CD4-positive, alpha-beta T cell (primary cell): Measurements from ENCODE around the gene TPRG1L. TPM values are rescaled to one million over a fixed set of nuclear protein-coding genes. Genes with fewer than 3 reads are reported as not detected.

ENCODE experiments used
- ATAC-seq: fragments of 200-7000 bp; cut with Tn5 transposase; one replicate; pipeline ENCODE4 v1.10.0; 2022; ENCODE audit warnings: mild to moderate bottlenecking; ENCODE audit not compliant: poor library complexity
- CTCF ChIA-PET: fragments of 350-600 bp; sonication (Branson Sonifier 250); formaldehyde crosslinking; loops from one replicate; lab custom pipeline; 2021; ENCODE audit warnings: antibody characterized with exemption, inconsistent platforms; lab: Charles Lee
- POLR2A ChIA-PET: fragments of 350-600 bp; sonication (Branson Sonifier 250); formaldehyde crosslinking; loops from one replicate; lab custom pipeline; 2021; ENCODE audit warnings: antibody characterized with exemption, inconsistent platforms; lab: Charles Lee
- DNase-seq, 14 experiments: peaks; one replicate each; pipeline ENCODE4 v3.0.0-alpha.2; 2013 to 2020; ENCODE audit warnings: mixed read lengths in 2 of 14
- H3K27ac ChIP-seq, 2 donors: one replicate each; pipeline versions ENCODE4 v1.5.1 to v1.7.0; 2013; ENCODE audit warnings: low read length in 2 of 2, low read depth in 1 of 2, mild to moderate bottlenecking in 1 of 2
- H3K27me3 ChIP-seq, 2 experiments: 1 replicate in 1 of 2; 2 replicates in 1 of 2; pipeline versions ENCODE4 v1.6.1 to v1.7.0; 2013; ENCODE audit warnings: low read length in 2 of 2, control low read depth in 1 of 2, mild to moderate bottlenecking in 1 of 2, moderate library complexity in 1 of 2; ENCODE audit not compliant: insufficient read depth in 2 of 2, control insufficient read depth in 1 of 2
- H3K36me3 ChIP-seq: one replicate; pipeline ENCODE4 v1.6.1; 2013; ENCODE audit warnings: low read length, control low read depth; ENCODE audit not compliant: insufficient read depth
- H3K4me1 ChIP-seq: one replicate; pipeline ENCODE4 v1.6.1; 2013; ENCODE audit warnings: low read length, control low read depth; ENCODE audit not compliant: insufficient read depth
- H3K4me3 ChIP-seq: one replicate; pipeline ENCODE4 v1.5.1; 2013; ENCODE audit warnings: mild to moderate bottlenecking, low read length, moderate library complexity
- H3K9me3 ChIP-seq, 2 experiments: 1 replicate in 1 of 2; 2 replicates in 1 of 2; pipeline versions ENCODE4 v1.6.1 to v1.7.0; 2013; ENCODE audit warnings: low read length in 2 of 2, mild to moderate bottlenecking in 2 of 2, control low read depth in 1 of 2, moderate library complexity in 1 of 2; ENCODE audit not compliant: control insufficient read depth in 1 of 2, insufficient read depth in 1 of 2
- H3K27ac Mint-ChIP-seq: one replicate; pipeline ENCODE4 v1.8.0; 2020; ENCODE audit warnings: mixed read lengths
- H3K27me3 Mint-ChIP-seq: one replicate; pipeline ENCODE4 v1.8.0; 2021; ENCODE audit warnings: mixed read lengths
- H3K36me3 Mint-ChIP-seq: one replicate; pipeline ENCODE4 v1.8.0; 2021; ENCODE audit warnings: low read depth, mixed read lengths
- H3K4me1 Mint-ChIP-seq: one replicate; pipeline ENCODE4 v1.8.0; 2021; ENCODE audit warnings: low read depth, mixed read lengths
- H3K4me3 Mint-ChIP-seq: one replicate; pipeline ENCODE4 v1.8.0; 2020; ENCODE audit warnings: mild to moderate bottlenecking, mixed read lengths
- H3K9me3 Mint-ChIP-seq: one replicate; pipeline ENCODE4 v1.8.0; 2020; ENCODE audit warnings: mixed read lengths
- CTCF ChIP-seq: fragments of 200-600 bp; IDR thresholded peaks from one replicate; pipeline ENCODE4 v1.8.0; 2022; ENCODE audit warnings: antibody characterized with exemption, mild to moderate bottlenecking
- intact Hi-C, 2 experiments: fragments of 100-400 bp; cut with DNase I in 1 of 2; cut with micrococcal nuclease in 1 of 2; formaldehyde crosslinking; loops; one replicate each; pipeline versions ENCODE4 v1.15.1 to v1.9.0; 2023 to 2025; cut with DNase I, micrococcal nuclease
- total RNA-seq, 174 experiments: library from RNA in 2 of 174; stranded (reverse) in 2 of 174; gene quantifications; one replicate each; pipeline ENCODE4 v1.2.3 and lab custom pipeline; 2021 to 2026

Gene TPRG1L
- total RNA-seq, 2 experiments from 2014 or later: 46.5 to 48.3 TPM

GRCh38 chr1:3577300-3577699 is 47.5 kb upstream of the TPRG1L start:
- H3K4me3 Mint-ChIP-seq: no peak overlapping the region
- intact Hi-C loops: no loop called here
- H3K9me3 Mint-ChIP-seq: no peaks in the 10 kb centered on the region
- Histone ChIP-seq H3K4me1 (no peaks in the 10 kb centered on the region), H3K27me3 (no peaks in the 10 kb centered on the region), H3K27ac (no peak overlapping the region), H3K4me3 (no peak overlapping the region), H3K9me3 (peaks cover 0 to 21% of the 10 kb centered on the region in 2 experiments), H3K36me3 (no peaks in the 10 kb centered on the region)
- no peaks in the 10 kb centered on the region for H3K36me3 Mint-ChIP-seq
- DNase-seq: no peak
- no peaks in the 10 kb centered on the region for H3K27me3 Mint-ChIP-seq
- H3K27ac Mint-ChIP-seq: no peak overlapping the region
- TF ChIP-seq CTCF: no peak
- CTCF ChIA-PET: no interaction called here
- no peak for ATAC-seq
- POLR2A ChIA-PET: no interaction called here
- no peaks in the 10 kb centered on the region for H3K4me1 Mint-ChIP-seq

GRCh38 chr1:3577711-3578432 is 46.9 kb upstream of the TPRG1L start:
- Histone ChIP-seq H3K4me3 (no peak overlapping the region), H3K36me3 (no peaks in the 10 kb centered on the region), H3K27ac (no peak overlapping the region), H3K27me3 (no peaks in the 10 kb centered on the region), H3K4me1 (no peaks in the 10 kb centered on the region), H3K9me3 (peaks cover 0 to 21% of the 10 kb centered on the region in 2 experiments)
- intact Hi-C loops: no loop called here
- Mint-ChIP-seq H3K4me1 (no peaks in the 10 kb centered on the region), H3K9me3 (no peaks in the 10 kb centered on the region), H3K27ac (no peak overlapping the region), H3K36me3 (no peaks in the 10 kb centered on the region), H3K27me3 (no peaks in the 10 kb centered on the region), H3K4me3 (no peak overlapping the region)
- CTCF ChIA-PET: no interaction called here
- POLR2A ChIA-PET: no interaction called here
- no peak for ATAC-seq
- TF ChIP-seq CTCF: no peak
- no peak for DNase-seq

GRCh38 chr1:3578433-3578805 is 46.4 kb upstream of the TPRG1L start:
- POLR2A ChIA-PET: no interaction called here

More at GRCh38 chr1:3578433-3578805, 46.4 kb upstream of the TPRG1L start:
- H3K36me3 ChIP-seq: no peaks in the 10 kb centered on the region
- no peaks in the 10 kb centered on the region for H3K27me3 ChIP-seq
- Mint-ChIP-seq H3K27ac (no peak overlapping the region), H3K27me3 (no peaks in the 10 kb centered on the region), H3K9me3 (no peaks in the 10 kb centered on the region), H3K36me3 (no peaks in the 10 kb centered on the region), H3K4me3 (no peak overlapping the region), H3K4me1 (no peaks in the 10 kb centered on the region)
- no peak overlapping the region for H3K27ac ChIP-seq
- CTCF ChIA-PET: no interaction called here
- no peak for TF ChIP-seq CTCF
- H3K4me3 ChIP-seq: no peak overlapping the region
- intact Hi-C loops: no loop called here
- DNase-seq (no peak), ATAC-seq (no peak)
- H3K9me3 ChIP-seq: peaks cover 0 to 21% of the 10 kb centered on the region in 2 experiments
- H3K4me1 ChIP-seq: no peaks in the 10 kb centered on the region
